ENCODE measurements around the gene VAMP3. TPM values are rescaled to one million over a fixed set of nuclear protein-coding genes. Genes with fewer than 3 reads are reported as not detected.

VAMP3 gene
- total and polyA plus RNA-seq, 9 of the 15 experiments (the other 6 are each of a cell fraction or from before 2014, with no cell fraction given): 27.1 to 71.3 (median 47.5) TPM

DNA sequence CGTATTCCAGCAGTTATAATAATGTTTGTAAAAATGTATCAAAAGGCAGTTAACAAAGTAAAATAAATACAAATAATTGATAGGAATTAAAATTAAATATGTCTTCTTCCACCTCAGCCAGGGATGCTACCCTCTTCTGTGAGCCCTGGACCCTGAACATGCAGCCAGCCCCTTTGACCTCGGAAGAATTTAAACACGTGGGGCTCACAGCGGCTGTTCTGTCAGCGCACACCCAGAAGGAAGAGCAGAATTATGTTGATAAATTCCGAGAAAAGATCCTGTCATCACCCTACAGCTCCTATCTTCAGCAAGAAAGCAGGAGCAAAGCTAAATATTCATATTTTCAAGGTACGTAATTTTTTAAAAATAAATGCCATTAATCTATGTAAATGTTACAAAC is 55.3 kb downstream of the VAMP3 start (continued):
- TF ChIP-seq HDAC1 (IDR thresholded peaks at IDR 0.05) (peak in 1 of 2 experiments; percentile 32; a peak in 1 of 4 replicates), PHF21A (IDR thresholded peaks at IDR 0.05; ENCODE audit: borderline replicate concordance, low read depth) (no peak), DACH1 (IDR thresholded peaks at IDR 0.05; ENCODE audit: partially characterized antibody) (no peak), GATAD2A (IDR thresholded peaks at IDR 0.05) (no peak), ADNP (tag; IDR thresholded peaks at IDR 0.05) (no peak), TAL1 (IDR thresholded peaks at IDR 0.05) (no peak), TRIM28 (IDR thresholded peaks at IDR 0.05) (no peak), KLF16 (IDR thresholded peaks at IDR 0.05) (no peak), SOX6 (IDR thresholded peaks at IDR 0.05) (no peak), ZFP36 (IDR thresholded peaks at IDR 0.05; ENCODE audit: low read depth, low read length, partially characterized antibody) (no peak), ZKSCAN3 (CRISPR knock-in tag; IDR thresholded peaks at IDR 0.05) (no peak), LEF1 (IDR thresholded peaks at IDR 0.05) (no peak), THRA (IDR thresholded peaks at IDR 0.05) (no peak), HNRNPL (IDR thresholded peaks at IDR 0.05; ENCODE audit: low read depth, low read length) (no peak), ZNF584 (CRISPR knock-in tag; IDR thresholded peaks at IDR 0.05; ENCODE audit: low read depth) (no peak)
- TF ChIP-seq, protein P1, sequence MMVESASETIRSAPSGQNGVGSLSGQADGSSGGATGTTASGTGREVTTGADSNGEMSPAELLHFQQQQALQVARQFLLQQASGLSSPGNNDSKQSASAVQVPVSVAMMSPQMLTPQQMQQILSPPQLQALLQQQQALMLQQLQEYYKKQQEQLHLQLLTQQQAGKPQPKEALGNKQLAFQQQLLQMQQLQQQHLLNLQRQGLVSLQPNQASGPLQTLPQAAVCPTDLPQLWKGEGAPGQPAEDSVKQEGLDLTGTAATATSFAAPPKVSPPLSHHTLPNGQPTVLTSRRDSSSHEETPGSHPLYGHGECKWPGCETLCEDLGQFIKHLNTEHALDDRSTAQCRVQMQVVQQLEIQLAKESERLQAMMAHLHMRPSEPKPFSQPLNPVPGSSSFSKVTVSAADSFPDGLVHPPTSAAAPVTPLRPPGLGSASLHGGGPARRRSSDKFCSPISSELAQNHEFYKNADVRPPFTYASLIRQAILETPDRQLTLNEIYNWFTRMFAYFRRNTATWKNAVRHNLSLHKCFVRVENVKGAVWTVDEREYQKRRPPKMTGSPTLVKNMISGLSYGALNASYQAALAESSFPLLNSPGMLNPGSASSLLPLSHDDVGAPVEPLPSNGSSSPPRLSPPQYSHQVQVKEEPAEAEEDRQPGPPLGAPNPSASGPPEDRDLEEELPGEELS (CRISPR knock-in tag; IDR thresholded peaks at IDR 0.05; ENCODE audit: borderline replicate concordance): no peak
- TF ChIP-seq, protein P2, sequence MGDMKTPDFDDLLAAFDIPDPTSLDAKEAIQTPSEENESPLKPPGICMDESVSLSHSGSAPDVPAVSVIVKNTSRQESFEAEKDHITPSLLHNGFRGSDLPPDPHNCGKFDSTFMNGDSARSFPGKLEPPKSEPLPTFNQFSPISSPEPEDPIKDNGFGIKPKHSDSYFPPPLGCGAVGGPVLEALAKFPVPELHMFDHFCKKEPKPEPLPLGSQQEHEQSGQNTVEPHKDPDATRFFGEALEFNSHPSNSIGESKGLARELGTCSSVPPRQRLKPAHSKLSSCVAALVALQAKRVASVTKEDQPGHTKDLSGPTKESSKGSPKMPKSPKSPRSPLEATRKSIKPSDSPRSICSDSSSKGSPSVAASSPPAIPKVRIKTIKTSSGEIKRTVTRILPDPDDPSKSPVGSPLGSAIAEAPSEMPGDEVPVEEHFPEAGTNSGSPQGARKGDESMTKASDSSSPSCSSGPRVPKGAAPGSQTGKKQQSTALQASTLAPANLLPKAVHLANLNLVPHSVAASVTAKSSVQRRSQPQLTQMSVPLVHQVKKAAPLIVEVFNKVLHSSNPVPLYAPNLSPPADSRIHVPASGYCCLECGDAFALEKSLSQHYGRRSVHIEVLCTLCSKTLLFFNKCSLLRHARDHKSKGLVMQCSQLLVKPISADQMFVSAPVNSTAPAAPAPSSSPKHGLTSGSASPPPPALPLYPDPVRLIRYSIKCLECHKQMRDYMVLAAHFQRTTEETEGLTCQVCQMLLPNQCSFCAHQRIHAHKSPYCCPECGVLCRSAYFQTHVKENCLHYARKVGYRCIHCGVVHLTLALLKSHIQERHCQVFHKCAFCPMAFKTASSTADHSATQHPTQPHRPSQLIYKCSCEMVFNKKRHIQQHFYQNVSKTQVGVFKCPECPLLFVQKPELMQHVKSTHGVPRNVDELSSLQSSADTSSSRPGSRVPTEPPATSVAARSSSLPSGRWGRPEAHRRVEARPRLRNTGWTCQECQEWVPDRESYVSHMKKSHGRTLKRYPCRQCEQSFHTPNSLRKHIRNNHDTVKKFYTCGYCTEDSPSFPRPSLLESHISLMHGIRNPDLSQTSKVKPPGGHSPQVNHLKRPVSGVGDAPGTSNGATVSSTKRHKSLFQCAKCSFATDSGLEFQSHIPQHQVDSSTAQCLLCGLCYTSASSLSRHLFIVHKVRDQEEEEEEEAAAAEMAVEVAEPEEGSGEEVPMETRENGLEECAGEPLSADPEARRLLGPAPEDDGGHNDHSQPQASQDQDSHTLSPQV (IDR thresholded peaks at IDR 0.05): peak; percentile 56
- TF ChIP-seq, protein P3, sequence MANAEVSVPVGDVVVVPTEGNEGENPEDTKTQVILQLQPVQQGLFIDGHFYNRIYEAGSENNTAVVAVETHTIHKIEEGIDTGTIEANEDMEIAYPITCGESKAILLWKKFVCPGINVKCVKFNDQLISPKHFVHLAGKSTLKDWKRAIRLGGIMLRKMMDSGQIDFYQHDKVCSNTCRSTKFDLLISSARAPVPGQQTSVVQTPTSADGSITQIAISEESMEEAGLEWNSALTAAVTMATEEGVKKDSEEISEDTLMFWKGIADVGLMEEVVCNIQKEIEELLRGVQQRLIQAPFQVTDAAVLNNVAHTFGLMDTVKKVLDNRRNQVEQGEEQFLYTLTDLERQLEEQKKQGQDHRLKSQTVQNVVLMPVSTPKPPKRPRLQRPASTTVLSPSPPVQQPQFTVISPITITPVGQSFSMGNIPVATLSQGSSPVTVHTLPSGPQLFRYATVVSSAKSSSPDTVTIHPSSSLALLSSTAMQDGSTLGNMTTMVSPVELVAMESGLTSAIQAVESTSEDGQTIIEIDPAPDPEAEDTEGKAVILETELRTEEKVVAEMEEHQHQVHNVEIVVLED (CRISPR knock-in tag; IDR thresholded peaks at IDR 0.05): no peak
- TF ChIP-seq, protein P4, sequence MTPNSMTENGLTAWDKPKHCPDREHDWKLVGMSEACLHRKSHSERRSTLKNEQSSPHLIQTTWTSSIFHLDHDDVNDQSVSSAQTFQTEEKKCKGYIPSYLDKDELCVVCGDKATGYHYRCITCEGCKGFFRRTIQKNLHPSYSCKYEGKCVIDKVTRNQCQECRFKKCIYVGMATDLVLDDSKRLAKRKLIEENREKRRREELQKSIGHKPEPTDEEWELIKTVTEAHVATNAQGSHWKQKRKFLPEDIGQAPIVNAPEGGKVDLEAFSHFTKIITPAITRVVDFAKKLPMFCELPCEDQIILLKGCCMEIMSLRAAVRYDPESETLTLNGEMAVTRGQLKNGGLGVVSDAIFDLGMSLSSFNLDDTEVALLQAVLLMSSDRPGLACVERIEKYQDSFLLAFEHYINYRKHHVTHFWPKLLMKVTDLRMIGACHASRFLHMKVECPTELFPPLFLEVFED (CRISPR knock-in tag; conservative IDR thresholded peaks at IDR 0.05): no peak
